NCI-H2107 treated with DMSO at 0.1 percent for 48 hours (cell line): ENCODE data around the gene SLC50A1.

ENCODE experiments used
- DNase-seq: peaks from one replicate; lab custom pipeline; 2025; ENCODE audit not compliant: unreplicated experiment; lab: John Stamatoyannopoulos, UW

SLC50A1 gene

GRCh38 chr1:155183775-155184221 lies 48.1 kb downstream of the SLC50A1 start:
- no peak for DNase-seq

- no peak for DNase-seq
Measured at GRCh38 chr1:155184351-155184811, 48.7 kb downstream of the SLC50A1 start.

DNA sequence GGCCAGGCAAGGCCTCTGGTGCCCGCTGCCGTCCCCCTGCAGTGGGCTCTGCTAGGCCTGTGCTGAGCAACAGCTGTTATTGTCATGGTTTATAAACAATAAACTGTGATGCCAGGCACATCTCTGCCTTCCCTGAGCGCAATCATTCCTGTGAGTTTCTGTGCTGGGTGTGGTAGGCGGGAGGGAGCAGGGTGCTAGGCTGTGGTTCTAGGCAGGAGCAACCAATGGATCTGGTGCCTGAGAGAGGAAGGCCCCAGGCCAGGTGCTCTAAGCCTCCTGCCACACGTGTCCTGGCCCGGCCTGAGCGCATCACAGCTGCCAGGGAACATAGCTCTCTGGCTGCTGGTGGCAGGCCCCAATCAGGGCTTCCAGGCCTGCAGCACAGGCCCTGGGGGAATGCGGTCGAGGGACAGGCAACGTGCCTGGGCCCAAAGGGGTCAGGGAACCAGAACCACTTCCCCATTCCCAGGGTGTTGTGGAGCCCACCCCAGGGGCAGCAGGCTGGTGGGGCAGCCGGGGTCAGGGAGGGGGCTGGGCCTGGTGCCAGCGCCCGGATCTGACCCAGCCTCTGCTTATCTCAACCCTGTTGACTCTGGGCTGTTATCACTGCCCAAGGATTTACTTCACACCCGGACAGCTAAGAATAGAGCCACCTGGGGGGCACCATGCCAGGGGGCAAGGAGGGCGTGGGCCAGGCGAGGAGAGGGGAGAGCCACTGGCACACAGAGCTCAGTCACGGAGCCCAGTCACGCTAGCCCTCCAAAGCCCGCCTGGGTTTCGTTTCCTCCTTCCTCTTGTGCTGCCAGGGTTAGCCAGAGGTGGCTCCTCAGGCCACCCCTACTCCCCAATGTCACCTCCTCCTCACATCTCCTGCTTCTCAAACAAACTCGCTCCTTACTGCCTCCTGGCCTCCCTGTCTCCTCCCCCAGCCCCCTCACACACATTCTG lies 49.5 kb downstream of the SLC50A1 start:
- no peak for DNase-seq

- DNase-seq: no peak
Measured at GRCh38 chr1:155185783-155186066, 50.1 kb downstream of the SLC50A1 start.

DNA sequence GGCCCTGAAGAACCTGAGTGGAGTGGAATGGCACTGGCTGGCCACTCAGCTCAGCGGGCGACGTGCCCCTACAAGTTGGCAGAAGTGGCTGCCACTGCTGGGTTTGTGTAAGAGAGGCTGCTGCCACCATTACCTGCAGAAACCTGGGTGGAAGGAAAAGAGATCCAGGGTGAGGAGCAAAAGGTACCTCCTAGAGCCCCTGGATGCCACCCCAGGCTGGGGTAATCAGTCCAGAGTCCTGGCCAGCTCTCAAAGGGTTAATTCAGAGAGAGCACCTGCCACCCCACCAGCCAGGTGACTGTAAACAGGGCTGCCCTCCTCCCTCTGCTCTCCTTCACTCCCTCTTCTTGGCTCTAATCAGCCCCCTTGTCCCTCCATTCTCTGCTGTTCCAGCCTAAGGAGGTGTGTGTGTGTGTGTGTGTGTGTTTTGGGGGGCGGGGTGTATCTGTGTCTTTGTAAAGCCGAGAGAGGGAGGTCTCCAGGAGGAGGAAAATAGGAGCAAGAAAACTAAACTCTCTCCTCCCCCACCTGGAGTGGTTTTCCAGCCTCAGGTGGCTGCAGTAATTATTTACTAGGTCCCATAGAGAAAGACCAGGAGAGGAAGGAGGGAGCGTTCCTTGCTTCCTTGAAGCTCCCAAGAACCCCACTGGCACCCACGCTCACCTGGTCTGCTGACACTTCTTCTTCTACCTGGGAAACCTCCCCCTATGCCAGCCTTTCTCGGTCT lies 50.6 kb downstream of the SLC50A1 start:
- DNase-seq: peak; percentile 69

- DNase-seq: no peak
Measured at GRCh38 chr1:155186794-155187455, 51.3 kb downstream of the SLC50A1 start.

- no peak for DNase-seq
Measured at GRCh38 chr1:155187456-155187891, 51.8 kb downstream of the SLC50A1 start.

GRCh38 chr1:155188268-155188667 lies 52.6 kb downstream of the SLC50A1 start:
- DNase-seq: no peak
